Mammary epithelial cell (primary cell): Measurements from ENCODE around the gene EBLN2.

Experiments used
- CTCF ChIP-seq, 2 donors: IDR thresholded peaks in 1 of 2; conservative IDR thresholded peaks in 1 of 2; 2 replicates each; pipeline ENCODE4 v1.5.1; 2011 to 2012; ENCODE audit warnings: inconsistent platforms in 2 of 2, low read length in 2 of 2, mild to moderate bottlenecking in 2 of 2, control low read depth in 1 of 2, low read depth in 1 of 2; ENCODE audit not compliant: insufficient read depth in 1 of 2; ENCODE audit errors: extremely low read depth in 1 of 2
- EZH2 ChIP-seq: IDR thresholded peaks from 2 replicates; pipeline ENCODE4 v1.6.1; 2012; ENCODE audit warnings: low read length, inconsistent platforms, borderline replicate concordance

- TF ChIP-seq CTCF (conservative IDR thresholded peaks at IDR 0.05 in 1 of 2, IDR thresholded peaks at IDR 0.05 in 1 of 2; ENCODE audit: extremely low read depth in 1 of 2, insufficient read depth in 1 of 2, low read depth in 1 of 2, low read length in 2 of 2): no peak
- TF ChIP-seq EZH2: no peak
These were observed 33.5 kb downstream of the EBLN2 start for GRCh38 chr3:73094951-73095350.
